ENCODE results near the gene SEMA3F.

- TF ChIP-seq CTCF (IDR thresholded peaks at IDR 0.05): no peak
- no peak for TF ChIP-seq POLR2AphosphoS5 (IDR thresholded peaks at IDR 0.05; ENCODE audit: low read depth, low read length)
- no peak for TF ChIP-seq REST (IDR thresholded peaks at IDR 0.05; ENCODE audit: insufficient read depth in 1 of 2, low read depth in 2 of 2, low read length in 1 of 2)
Observed at GRCh38 chr3:50147447-50147846, 7.7 kb upstream of the SEMA3F start.
